Common myeloid progenitor, CD34-positive (primary cell): ENCODE results near the gene GALNT13.
A peak's percentile ranks its signal among the peaks of the same experiment; 100 is the strongest.

Source experiments
- CTCF ChIA-PET: fragments of 350-600 bp; sonication (Branson Sonifier 250); formaldehyde crosslinking; loops from one replicate; lab custom pipeline; 2021; ENCODE audit warnings: antibody characterized with exemption; lab: Charles Lee
- POLR2A ChIA-PET: fragments of 350-600 bp; sonication (Branson Sonifier 250); formaldehyde crosslinking; loops from one replicate; lab custom pipeline; 2021; ENCODE audit warnings: antibody characterized with exemption; lab: Charles Lee
- DNase-seq, 3 donors: peaks; one replicate each; pipeline versions ENCODE4 v3.0.0 to v3.0.0-alpha.2; 2013
- H3K27ac ChIP-seq, 2 experiments: 1 replicate in 1 of 2; 2 replicates in 1 of 2; pipeline ENCODE4 v1.7.0; 2013; ENCODE audit warnings: inconsistent platforms in 2 of 2, low read length in 2 of 2, mild to moderate bottlenecking in 2 of 2, low read depth in 1 of 2, moderate library complexity in 1 of 2; ENCODE audit not compliant: severe bottlenecking in 2 of 2, insufficient read depth in 1 of 2, poor library complexity in 1 of 2
- H3K27me3 ChIP-seq, 5 experiments: replicated peaks in 2 of 5; 1 replicate in 3 of 5; 2 replicates in 2 of 5; pipeline versions ENCODE4 v1.6.1 to v1.7.0; 2013; ENCODE audit warnings: low read length in 4 of 5, mild to moderate bottlenecking in 2 of 5, moderate library complexity in 2 of 5, inconsistent platforms in 1 of 5; ENCODE audit not compliant: insufficient read depth in 5 of 5, control insufficient read depth in 4 of 5
- H3K36me3 ChIP-seq, 4 experiments: 1 replicate in 2 of 4; 2 replicates in 2 of 4; pipeline versions ENCODE4 v1.6.1 to v1.7.0; 2013; ENCODE audit warnings: low read length in 3 of 4, control low read depth in 1 of 4, mild to moderate bottlenecking in 1 of 4; ENCODE audit not compliant: control insufficient read depth in 4 of 4, insufficient read depth in 4 of 4
- H3K4me1 ChIP-seq, 4 experiments: 1 replicate in 3 of 4; 2 replicates in 1 of 4; pipeline versions ENCODE4 v1.6.1 to v1.7.1; 2013; ENCODE audit warnings: low read length in 3 of 4, mild to moderate bottlenecking in 3 of 4, control low read depth in 1 of 4, inconsistent platforms in 1 of 4, moderate library complexity in 1 of 4; ENCODE audit not compliant: control insufficient read depth in 4 of 4, insufficient read depth in 4 of 4; ENCODE audit errors: control extremely low read depth in 1 of 4
- H3K4me3 ChIP-seq, 7 experiments: 1 replicate in 4 of 7; 2 replicates in 3 of 7; pipeline versions ENCODE4 v1.5.1 to v1.7.0; 2013; ENCODE audit warnings: mild to moderate bottlenecking in 7 of 7, low read length in 6 of 7, moderate library complexity in 6 of 7, inconsistent platforms in 2 of 7, low read depth in 2 of 7, control low read depth in 1 of 7; ENCODE audit not compliant: insufficient read depth in 4 of 7, control insufficient read depth in 1 of 7; ENCODE audit errors: extremely low read depth in 1 of 7
- H3K9me3 ChIP-seq, 5 experiments: 1 replicate in 4 of 5; 2 replicates in 1 of 5; pipeline versions ENCODE4 v1.6.1 to v1.7.1; 2013; ENCODE audit warnings: low read length in 4 of 5, mild to moderate bottlenecking in 2 of 5, inconsistent platforms in 1 of 5, low read depth in 1 of 5, moderate library complexity in 1 of 5; ENCODE audit not compliant: control insufficient read depth in 4 of 5, insufficient read depth in 2 of 5; ENCODE audit errors: control extremely low read depth in 1 of 5
- WGBS: methylation state at CpG from one replicate; pipeline ENCODE4 v1.1.5; 2013; ENCODE audit not compliant: insufficient coverage; 5-methylcytosine and 5-hydroxymethylcytosine counted together

Gene GALNT13

GRCh38 chr2:154408786-154409185 is 537.1 kb downstream of the GALNT13 start:
- H3K36me3 ChIP-seq: no peaks in the 10 kb centered on the region
- H3K4me1 ChIP-seq: peaks cover 0 to 10% (median 0%) of the 10 kb centered on the region in 4 experiments
- DNase-seq: peak; percentile 34 to 81 (median 70)
- CTCF ChIA-PET: interaction anchor here (1.0 kb wide), 1 partner anchor 10 kb away, joined by 3 read pairs; no protein-coding TSS in a partner anchor
- H3K27ac ChIP-seq: no peak overlapping the region
- POLR2A ChIA-PET: no interaction called here
- WGBS: 50% methylated on average over 1 of the region's 1 CpG
- H3K4me3 ChIP-seq: no peak overlapping the region
- no peaks in the 10 kb centered on the region for H3K9me3 ChIP-seq
- H3K27me3 ChIP-seq: no peaks in the 10 kb centered on the region

- no peaks in the 10 kb centered on the region for H3K27me3 ChIP-seq
- no peak for DNase-seq
Measured at GRCh38 chr2:154422251-154422650, 550.5 kb downstream of the GALNT13 start.

GRCh38 chr2:154425994-154426393 is 554.3 kb downstream of the GALNT13 start:
- Histone ChIP-seq H3K9me3 (no peaks in the 10 kb centered on the region), H3K27me3 (no peaks in the 10 kb centered on the region), H3K27ac (no peak overlapping the region), H3K4me3 (no peak overlapping the region), H3K36me3 (no peaks in the 10 kb centered on the region), H3K4me1 (no peaks in the 10 kb centered on the region)
- CTCF ChIA-PET: no interaction called here
- no CpG with 5 or more reads among the region's 2 CpGs for WGBS
- DNase-seq: peak; percentile 25 to 50 (median 50)
- POLR2A ChIA-PET: no interaction called here

More at GRCh38 chr2:154422251-154422650, 550.5 kb downstream of the GALNT13 start:
- ChIA-PET POLR2A (no interaction called here), CTCF (no interaction called here)
- Histone ChIP-seq H3K4me3 (no peak overlapping the region), H3K9me3 (no peaks in the 10 kb centered on the region), H3K4me1 (no peaks in the 10 kb centered on the region), H3K27ac (no peak overlapping the region), H3K36me3 (no peaks in the 10 kb centered on the region)
- no CpG with 5 or more reads among the region's 1 CpG for WGBS

GRCh38 chr2:154427453-154427852 is 555.7 kb downstream of the GALNT13 start:
- CTCF ChIA-PET: interaction anchor here (0.7 to 1.2 kb wide), 2 partner anchors 19 to 52 kb away, joined by 3 read pairs; no protein-coding TSS in a partner anchor

GRCh38 chr2:154428022-154428421 is 556.3 kb downstream of the GALNT13 start:
- Histone ChIP-seq H3K27me3 (no peaks in the 10 kb centered on the region), H3K4me3 (no peak overlapping the region), H3K27ac (no peak overlapping the region), H3K4me1 (no peaks in the 10 kb centered on the region), H3K9me3 (no peaks in the 10 kb centered on the region), H3K36me3 (no peaks in the 10 kb centered on the region)
- CTCF ChIA-PET: interaction anchor here (0.7 to 1.2 kb wide), 2 partner anchors 18 to 53 kb away, joined by 3 read pairs; no protein-coding TSS in a partner anchor
- WGBS: 94% methylated on average over 3 of the region's 8 CpGs
- no peak for DNase-seq
- POLR2A ChIA-PET: no interaction called here

More at GRCh38 chr2:154427453-154427852, 555.7 kb downstream of the GALNT13 start:
- DNase-seq: no peak
- Histone ChIP-seq H3K4me1 (no peaks in the 10 kb centered on the region), H3K27ac (no peak overlapping the region), H3K27me3 (no peaks in the 10 kb centered on the region), H3K4me3 (no peak overlapping the region), H3K9me3 (no peaks in the 10 kb centered on the region), H3K36me3 (no peaks in the 10 kb centered on the region)
- POLR2A ChIA-PET: interaction anchor here (1.2 kb wide), 1 partner anchor 18 kb away, joined by 4 read pairs; no protein-coding TSS in a partner anchor
- no CpG with 5 or more reads among the region's 2 CpGs for WGBS

- Histone ChIP-seq H3K27ac (no peak overlapping the region), H3K4me3 (no peak overlapping the region), H3K9me3 (no peaks in the 10 kb centered on the region), H3K4me1 (peaks cover 0 to 10% (median 9%) of the 10 kb centered on the region in 4 experiments), H3K36me3 (no peaks in the 10 kb centered on the region), H3K27me3 (no peaks in the 10 kb centered on the region)
- no peak for DNase-seq
- CTCF ChIA-PET: interaction anchor here (0.7 to 1.2 kb wide), 2 partner anchors 20 to 536 kb away, joined by 3 read pairs; no protein-coding TSS in a partner anchor
- POLR2A ChIA-PET: no interaction called here
Measured at GRCh38 chr2:154433010-154433409, 561.3 kb downstream of the GALNT13 start.

- no peaks in the 10 kb centered on the region for H3K9me3 ChIP-seq
- WGBS: 25% methylated on average over 1 of the region's 8 CpGs
- POLR2A ChIA-PET: no interaction called here
- peak in 2 of 3 donors; percentile 67 to 71 for DNase-seq
- no peaks in the 10 kb centered on the region for H3K36me3 ChIP-seq
- peak overlapping the region in 1 of 7 experiments; percentile 3 for H3K4me3 ChIP-seq
- peaks cover 0 to 10% (median 9%) of the 10 kb centered on the region in 4 experiments for H3K4me1 ChIP-seq
- no peaks in the 10 kb centered on the region for H3K27me3 ChIP-seq
- H3K27ac ChIP-seq: no peak overlapping the region
- CTCF ChIA-PET: no interaction called here
Measured at GRCh38 chr2:154437104-154437503, 565.4 kb downstream of the GALNT13 start.
